Keratinocyte (primary cell): Measurements from ENCODE around the gene HEATR1. TPM values are rescaled to one million over a fixed set of nuclear protein-coding genes. Genes with fewer than 3 reads are reported as not detected.

Source experiments
- DNase-seq: peaks from one replicate; pipeline ENCODE4 v3.0.0-alpha.2; 2011; ENCODE audit warnings: low read depth, missing footprints, low spot score
- FAIRE-seq: peaks from 2 replicates; lab custom pipeline; 2011; peaks lifted over from hg19 to GRCh38; lab: Jason Lieb, UNC
- H2AFZ ChIP-seq: 2 replicates; pipeline ENCODE4 v1.6.0; 2012; ENCODE audit warnings: low read length, control low read depth, inconsistent platforms; ENCODE audit not compliant: control insufficient read depth
- H3K27ac ChIP-seq: 2 replicates; pipeline ENCODE4 v1.5.1; 2011; ENCODE audit warnings: low read length; ENCODE audit not compliant: control insufficient read depth, insufficient read depth
- H3K27me3 ChIP-seq: 3 replicates; pipeline ENCODE4 v1.6.0; 2011; ENCODE audit warnings: low read length; ENCODE audit not compliant: control insufficient read depth, insufficient read depth; ENCODE audit errors: extremely low read depth
- H3K36me3 ChIP-seq, 2 experiments: 2 replicates in 1 of 2; 3 replicates in 1 of 2; pipeline ENCODE4 v1.5.1; 2011; ENCODE audit warnings: low read length in 2 of 2, mild to moderate bottlenecking in 1 of 2; ENCODE audit not compliant: control insufficient read depth in 2 of 2, insufficient read depth in 2 of 2; ENCODE audit errors: extremely low read depth in 1 of 2
- H3K4me1 ChIP-seq: 3 replicates; pipeline ENCODE4 v1.5.1; 2011; ENCODE audit warnings: low read length; ENCODE audit not compliant: control insufficient read depth, insufficient read depth; ENCODE audit errors: extremely low read depth
- H3K4me2 ChIP-seq: 3 replicates; pipeline ENCODE4 v1.6.0; 2011; ENCODE audit warnings: low read depth, low read length; ENCODE audit not compliant: control insufficient read depth, insufficient read depth; ENCODE audit errors: extremely low read depth
- H3K4me3 ChIP-seq, 3 experiments: fragments of 200-600 bp in 1 of 3; sonication (generic) in 1 of 3; 2 replicates in 2 of 3; 3 replicates in 1 of 3; pipeline ENCODE4 v1.5.1; 2011 to 2016; ENCODE audit warnings: low read length in 3 of 3, mild to moderate bottlenecking in 3 of 3, control low read depth in 2 of 3, inconsistent platforms in 1 of 3, low read depth in 1 of 3, mixed read lengths in 1 of 3, mixed run types in 1 of 3, moderate library complexity in 1 of 3; ENCODE audit not compliant: control insufficient read depth in 2 of 3, insufficient read depth in 2 of 3; ENCODE audit errors: extremely low read depth in 1 of 3
- H3K79me2 ChIP-seq: 2 replicates; pipeline ENCODE4 v1.6.0; 2012; ENCODE audit warnings: low read length; ENCODE audit not compliant: control insufficient read depth, insufficient read depth
- H3K9ac ChIP-seq: 3 replicates; pipeline ENCODE4 v1.6.0; 2011; ENCODE audit warnings: low read length; ENCODE audit not compliant: control insufficient read depth, insufficient read depth; ENCODE audit errors: extremely low read depth
- H3K9me1 ChIP-seq: 3 replicates; pipeline ENCODE4 v1.6.0; 2011; ENCODE audit warnings: low read length; ENCODE audit not compliant: control insufficient read depth, insufficient read depth; ENCODE audit errors: extremely low read depth
- H3K9me3 ChIP-seq: 2 replicates; pipeline ENCODE4 v1.5.1; 2012; ENCODE audit warnings: low read depth, low read length; ENCODE audit not compliant: control insufficient read depth
- H4K20me1 ChIP-seq: 3 replicates; pipeline ENCODE4 v1.6.0; 2011; ENCODE audit warnings: low read length; ENCODE audit not compliant: control insufficient read depth, insufficient read depth; ENCODE audit errors: extremely low read depth
- CTCF ChIP-seq, 3 experiments: IDR thresholded peaks in 1 of 3; conservative IDR thresholded peaks in 1 of 3; optimal IDR thresholded peaks in 1 of 3; 2 replicates in 2 of 3; 3 replicates in 1 of 3; pipeline versions ENCODE3 to v1.5.1; 2011; ENCODE audit warnings: low read length in 3 of 3, mild to moderate bottlenecking in 3 of 3, moderate library complexity in 2 of 3, control low read depth in 1 of 3, inconsistent platforms in 1 of 3; ENCODE audit not compliant: insufficient read depth in 2 of 3; ENCODE audit errors: extremely low read depth in 1 of 3
- EZH2 ChIP-seq: IDR thresholded peaks from one replicate; pipeline ENCODE4 v1.6.1; 2012; ENCODE audit warnings: inconsistent platforms, mild to moderate bottlenecking, low read length, moderate library complexity
- dilution Hi-C: fragments of 300-500 bp; cut with MboI; formaldehyde crosslinking; loops from one replicate; pipeline ENCODE4 v1.7.0; 2020; ENCODE audit warnings: low sequenced_read_pairs; ENCODE audit not compliant: extremely low pct_ligation_motif_present
- polyA plus RNA-seq, 5 experiments: library from polyadenylated mRNA; depleted of rRNA in 3 of 5; stranded (reverse) in 3 of 5; stranded (forward) in 1 of 5; unstranded in 1 of 5; fragments of >200 nt; gene quantifications; 1 replicate in 1 of 5; 2 replicates in 3 of 5; 3 replicates in 1 of 5; pipeline versions ENCODE4 v1.2.1 to v1.2.3, GENCODE V29; 2011 to 2012; ENCODE audit warnings: missing spikeins in 2 of 5, low read depth in 1 of 5, low replicate concordance in 1 of 5

HEATR1 gene
- polyA plus RNA-seq, 1 donor (not counting 4 experiments of a cell fraction or from before 2014, with no cell fraction given), result 19.5 TPM

DNA sequence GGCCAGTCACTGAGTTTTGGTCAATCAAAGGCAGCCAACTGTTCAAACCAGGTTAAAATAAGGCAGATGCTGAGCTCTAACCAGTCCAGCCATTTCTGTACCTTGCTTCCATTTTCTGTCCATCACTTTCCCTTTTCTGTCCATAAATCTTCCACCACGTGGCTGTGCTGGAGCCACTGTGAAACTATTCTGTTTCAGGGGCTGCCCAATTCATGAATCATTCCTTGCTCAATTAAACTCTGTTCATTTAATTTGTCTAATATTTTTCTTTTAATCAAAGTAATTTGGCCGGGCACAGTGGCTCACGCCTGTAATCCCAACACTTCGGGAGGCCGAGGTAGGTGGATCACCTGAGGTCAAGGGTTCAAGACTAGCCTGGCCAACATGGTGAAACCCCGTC is 103.2 kb downstream of the HEATR1 start:
- no peaks in the 10 kb centered on the region for H3K79me2 ChIP-seq
- no peak overlapping the region for H2AFZ ChIP-seq
- H4K20me1 ChIP-seq, result no peaks in the 10 kb centered on the region
- H3K9me3 ChIP-seq, result no peaks in the 10 kb centered on the region
- no peak overlapping the region for H3K9ac ChIP-seq
- H3K36me3 ChIP-seq, result no peaks in the 10 kb centered on the region
- no peak overlapping the region for H3K4me2 ChIP-seq
- no peak overlapping the region for H3K27ac ChIP-seq
- no peaks in the 10 kb centered on the region for H3K9me1 ChIP-seq
- no peaks in the 10 kb centered on the region for H3K27me3 ChIP-seq
- H3K4me1 ChIP-seq, result peaks cover 4% of the 10 kb centered on the region
- dilution Hi-C loops, result no loop called here
- no peak for TF ChIP-seq CTCF (optimal IDR thresholded peaks at IDR 0.05 in 1 of 3, IDR thresholded peaks at IDR 0.05 in 1 of 3, conservative IDR thresholded peaks at IDR 0.05 in 1 of 3; ENCODE audit: extremely low read depth in 1 of 3, insufficient read depth in 2 of 3, low read length in 3 of 3)
- TF ChIP-seq EZH2, result no peak
- no peak overlapping the region for H3K4me3 ChIP-seq
- DNase-seq (no peak), FAIRE-seq (no peak)

Other genes starting within 250 kb of the HEATR1 start
- gene EDARADD, start 210.2 kb downstream of the HEATR1 start, polyA plus RNA-seq, result 10.5 to 12.3 TPM (median 11.4 TPM) in 3 replicates
- gene LGALS8, start 80.5 kb downstream of the HEATR1 start, polyA plus RNA-seq, result 43.2 to 75.2 TPM (median 71.4 TPM) in 3 replicates
- not detected in 3 replicates for gene ACTN2, start 82.0 kb upstream of the HEATR1 start, polyA plus RNA-seq
- gene MTR, start 190.8 kb upstream of the HEATR1 start, polyA plus RNA-seq, result 9.9 to 14.3 TPM (median 12.3 TPM) in 3 replicates